GM23338 (cell line): ENCODE measurements around the gene DLEU7. TPM values are rescaled to one million over a fixed set of nuclear protein-coding genes. Genes with fewer than 3 reads are reported as not detected.

ENCODE experiments used
- ATAC-seq: fragments of 200-7000 bp; cut with Tn5 transposase; 3 replicates; pipeline ENCODE4 v1.9.1; 2020
- DNase-seq: peaks from one replicate; pipeline ENCODE4 v3.0.0-alpha.2; 2015; ENCODE audit warnings: low spot score
- H2AFZ ChIP-seq: fragments of 200-600 bp; sonication (generic); 2 replicates; pipeline ENCODE4 v1.8.0; 2016; ENCODE audit warnings: antibody characterized with exemption, mild to moderate bottlenecking, moderate library complexity
- H3F3A ChIP-seq: fragments of 200-600 bp; sonication (generic); replicated peaks from 2 replicates; pipeline ENCODE4 v1.8.0; 2017; ENCODE audit warnings: antibody characterized with exemption, mixed run types, low read depth
- H3K27ac ChIP-seq: fragments of 200-600 bp; sonication (generic); 2 replicates; pipeline ENCODE4 v1.6.1; 2016; ENCODE audit warnings: low read depth
- H3K27me3 ChIP-seq: fragments of 200-600 bp; sonication (generic); 2 replicates; pipeline ENCODE4 v1.8.0; 2016; ENCODE audit warnings: mild to moderate bottlenecking, mixed run types, moderate library complexity; ENCODE audit not compliant: insufficient read depth
- H3K36me3 ChIP-seq: fragments of 200-600 bp; sonication (generic); 2 replicates; pipeline ENCODE4 v1.8.0; 2016; ENCODE audit warnings: mild to moderate bottlenecking; ENCODE audit not compliant: insufficient read depth
- H3K4me1 ChIP-seq: fragments of 200-600 bp; sonication (generic); 2 replicates; pipeline ENCODE4 v1.8.0; 2016; ENCODE audit warnings: mild to moderate bottlenecking, moderate library complexity; ENCODE audit not compliant: insufficient read depth
- H3K4me2 ChIP-seq: fragments of 200-600 bp; sonication (generic); 2 replicates; pipeline ENCODE4 v1.7.1; 2017; ENCODE audit warnings: mixed run types
- H3K4me3 ChIP-seq: fragments of 200-600 bp; sonication (generic); 2 replicates; pipeline ENCODE4 v1.6.1; 2016; ENCODE audit warnings: mixed run types
- H3K79me2 ChIP-seq: fragments of 200-600 bp; sonication (generic); replicated peaks from 2 replicates; pipeline ENCODE4 v1.8.0; 2017; ENCODE audit warnings: mild to moderate bottlenecking; ENCODE audit not compliant: insufficient read depth
- H3K9me2 ChIP-seq: fragments of 200-600 bp; sonication (generic); 2 replicates; pipeline ENCODE4 v1.8.0; 2017; ENCODE audit not compliant: insufficient read depth
- H4K20me1 ChIP-seq: fragments of 200-600 bp; sonication (generic); replicated peaks from 2 replicates; pipeline ENCODE4 v1.8.0; 2017; ENCODE audit warnings: mild to moderate bottlenecking; ENCODE audit not compliant: insufficient read depth
- H3K27ac Mint-ChIP-seq: 2 replicates; pipeline ENCODE4 v1.8.0; 2020; ENCODE audit warnings: inconsistent platforms, mild to moderate bottlenecking, moderate library complexity, mixed read lengths
- H3K27me3 Mint-ChIP-seq: 3 replicates; pipeline ENCODE4 v1.8.0; 2022; ENCODE audit warnings: low read depth, mild to moderate bottlenecking, moderate library complexity, mixed read lengths, inconsistent platforms; ENCODE audit not compliant: insufficient read depth, poor library complexity
- H3K36me3 Mint-ChIP-seq: 3 replicates; pipeline ENCODE4 v1.8.0; 2021; ENCODE audit warnings: low read depth, mild to moderate bottlenecking, inconsistent platforms, moderate library complexity, mixed read lengths
- H3K4me1 Mint-ChIP-seq: 3 replicates; pipeline ENCODE4 v1.8.0; 2020; ENCODE audit warnings: mild to moderate bottlenecking, inconsistent platforms, mixed read lengths
- H3K4me3 Mint-ChIP-seq: 3 replicates; pipeline ENCODE4 v1.8.0; 2021; ENCODE audit warnings: moderate library complexity, mild to moderate bottlenecking, inconsistent platforms, mixed read lengths
- H3K9me3 Mint-ChIP-seq: 3 replicates; pipeline ENCODE4 v1.8.0; 2020; ENCODE audit warnings: moderate library complexity, mild to moderate bottlenecking, inconsistent platforms, mixed read lengths
- CREB1 ChIP-seq: fragments of 250-450 bp; sonication (Bioruptor Pico); IDR thresholded peaks from 2 replicates; pipeline ENCODE4 v1.5.0; 2020; ENCODE audit warnings: low read depth, mild to moderate bottlenecking, moderate library complexity
- CTCF ChIP-seq, 2 experiments: fragments of 200-600 bp in 1 of 2; sonication (generic) in 1 of 2; conservative IDR thresholded peaks; 2 replicates each; pipeline versions ENCODE4 v1.5.1 to v1.6.1; 2016 to 2017; ENCODE audit warnings: antibody characterized with exemption in 2 of 2, low read depth in 2 of 2, mild to moderate bottlenecking in 2 of 2, moderate library complexity in 1 of 2
- ETS1 ChIP-seq: IDR thresholded peaks from 2 replicates; pipeline ENCODE4 v1.6.1; 2016; ENCODE audit warnings: antibody characterized with exemption
- EZH2 ChIP-seq: fragments of 200-600 bp; sonication (generic); IDR thresholded peaks from one replicate; pipeline ENCODE4 v1.8.0; 2017; ENCODE audit warnings: antibody characterized with exemption, mild to moderate bottlenecking, low read depth; ENCODE audit not compliant: unreplicated experiment
- EZH2phosphoT487 ChIP-seq: fragments of 200-600 bp; sonication (generic); IDR thresholded peaks from one replicate; pipeline ENCODE4 v1.8.1; 2018; ENCODE audit warnings: antibody characterized with exemption; ENCODE audit not compliant: unreplicated experiment
- JUNB ChIP-seq: IDR thresholded peaks from one replicate; pipeline ENCODE4 v1.6.1; 2016; ENCODE audit warnings: antibody characterized with exemption; ENCODE audit not compliant: unreplicated experiment
- NANOG ChIP-seq: IDR thresholded peaks from 2 replicates; pipeline ENCODE4 v1.6.1; 2016; ENCODE audit warnings: antibody characterized with exemption, borderline replicate concordance
- POLR2AphosphoS5 ChIP-seq: IDR thresholded peaks from 2 replicates; pipeline ENCODE4 v1.6.1; 2016; ENCODE audit warnings: antibody characterized with exemption, low read depth
- REST ChIP-seq: IDR thresholded peaks from one replicate; pipeline ENCODE4 v1.6.1; 2018; ENCODE audit warnings: antibody characterized with exemption; ENCODE audit not compliant: unreplicated experiment
- STAT1 ChIP-seq: IDR thresholded peaks from one replicate; pipeline ENCODE4 v1.6.1; 2016; ENCODE audit warnings: antibody characterized with exemption; ENCODE audit not compliant: unreplicated experiment
- ZNF114 ChIP-seq: fragments of 250-450 bp; sonication (Bioruptor Pico); IDR thresholded peaks from 2 replicates; pipeline ENCODE4 v1.5.0; 2020; ENCODE audit warnings: mild to moderate bottlenecking, moderate library complexity
- ZNF331 ChIP-seq: fragments of 250-450 bp; sonication (Bioruptor Pico); IDR thresholded peaks from 2 replicates; pipeline ENCODE4 v1.5.0; 2020; ENCODE audit warnings: low read depth, mild to moderate bottlenecking, moderate library complexity
- ZNF462 ChIP-seq: fragments of 250-450 bp; sonication (Bioruptor Pico); IDR thresholded peaks from 2 replicates; pipeline ENCODE4 v1.5.0; 2020; ENCODE audit warnings: mild to moderate bottlenecking, moderate library complexity
- polyA plus RNA-seq: library from polyadenylated mRNA; unstranded; fragments of >200 nt; fragmentation: Nextera tagmentation; extraction: Ambion mirVana; gene quantifications from 2 replicates; pipeline ENCODE4 v1.2.1, GENCODE V29; 2016
- total RNA-seq: library from RNA; depleted of rRNA; stranded (reverse); fragments of >200 nt; shearing (Covaris generic); gene quantifications from 2 replicates; pipeline ENCODE4 v1.2.3, GENCODE V29; 2014

DLEU7 gene
- total and polyA plus RNA-seq, 2 experiments from 2014 or later: 8.7 to 11.6 TPM

- no peak for ATAC-seq
- no peak overlapping the region for H3K27ac Mint-ChIP-seq
- no peak overlapping the region for H3K4me3 Mint-ChIP-seq
Observed at GRCh38 chr13:50888362-50888761, 44.9 kb upstream of the DLEU7 start.

More at GRCh38 chr13:50888362-50888761, 44.9 kb upstream of the DLEU7 start:
- TF ChIP-seq EZH2 (no peak), ZNF114 (no peak), NANOG (no peak), ZNF462 (CRISPR knock-in tag) (no peak), REST (no peak), ETS1 (no peak), STAT1 (no peak), JUNB (no peak), CREB1 (no peak), EZH2phosphoT487 (no peak), POLR2AphosphoS5 (no peak), CTCF (conservative IDR thresholded peaks at IDR 0.05; ENCODE audit: low read depth in 2 of 2) (no peak), ZNF331 (CRISPR knock-in tag) (no peak)
- no peak overlapping the region for H3K4me2 ChIP-seq
- no peak overlapping the region for H2AFZ ChIP-seq
- H3F3A ChIP-seq: peaks cover 4% of the 10 kb centered on the region; the same call in 1 of the 2 replicates
- no peaks in the 10 kb centered on the region for H3K27me3 ChIP-seq
- DNase-seq: no peak
- peaks cover 20% of the 10 kb centered on the region for H3K4me1 Mint-ChIP-seq
- peaks cover 5% of the 10 kb centered on the region for H3K27me3 Mint-ChIP-seq
- peaks cover 24% of the 10 kb centered on the region for H3K4me1 ChIP-seq
- no peak overlapping the region for H3K4me3 ChIP-seq
- no peaks in the 10 kb centered on the region for H3K36me3 Mint-ChIP-seq
- no peak overlapping the region for H3K27ac ChIP-seq
- no peaks in the 10 kb centered on the region for H3K9me3 Mint-ChIP-seq
- H3K36me3 ChIP-seq: no peaks in the 10 kb centered on the region
- H4K20me1 ChIP-seq: no peaks in the 10 kb centered on the region
- H3K9me2 ChIP-seq: no peaks in the 10 kb centered on the region
- H3K79me2 ChIP-seq: no peaks in the 10 kb centered on the region
